HL-60 (cell line): ENCODE measurements around the gene HNF4A.

Experiments
- TF ChIP-seq, protein P1 (sequence below): IDR thresholded peaks from 2 replicates; pipeline ENCODE4 v1.6.1; 2012; ENCODE audit warnings: low read depth; ENCODE audit not compliant: insufficient replicate concordance
- TF ChIP-seq, protein P2 (sequence below): IDR thresholded peaks from one replicate; pipeline ENCODE4 v1.5.1; 2011; ENCODE audit warnings: low read length, control low read depth, inconsistent platforms; ENCODE audit not compliant: insufficient read depth

DNA sequence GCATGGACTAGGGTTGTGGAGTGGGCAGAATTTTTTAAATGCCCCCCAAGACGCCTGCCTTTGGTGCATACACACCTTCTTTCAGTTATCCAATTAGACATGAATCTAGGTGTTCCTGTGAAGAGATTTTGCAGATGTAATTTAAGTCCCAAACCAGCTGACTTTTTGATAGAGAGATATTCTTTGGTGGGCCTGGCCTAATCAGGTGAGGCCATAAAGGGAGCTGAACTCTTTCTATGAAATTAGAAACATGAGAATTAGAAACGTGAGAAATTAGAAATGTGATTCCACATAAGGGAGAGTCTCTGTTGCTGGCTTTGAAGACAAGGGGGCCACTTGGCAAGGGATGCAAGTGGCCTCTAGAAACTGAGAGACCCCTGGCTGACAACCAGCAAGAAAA is 83.8 kb downstream of the HNF4A start:
- TF ChIP-seq, protein P1, sequence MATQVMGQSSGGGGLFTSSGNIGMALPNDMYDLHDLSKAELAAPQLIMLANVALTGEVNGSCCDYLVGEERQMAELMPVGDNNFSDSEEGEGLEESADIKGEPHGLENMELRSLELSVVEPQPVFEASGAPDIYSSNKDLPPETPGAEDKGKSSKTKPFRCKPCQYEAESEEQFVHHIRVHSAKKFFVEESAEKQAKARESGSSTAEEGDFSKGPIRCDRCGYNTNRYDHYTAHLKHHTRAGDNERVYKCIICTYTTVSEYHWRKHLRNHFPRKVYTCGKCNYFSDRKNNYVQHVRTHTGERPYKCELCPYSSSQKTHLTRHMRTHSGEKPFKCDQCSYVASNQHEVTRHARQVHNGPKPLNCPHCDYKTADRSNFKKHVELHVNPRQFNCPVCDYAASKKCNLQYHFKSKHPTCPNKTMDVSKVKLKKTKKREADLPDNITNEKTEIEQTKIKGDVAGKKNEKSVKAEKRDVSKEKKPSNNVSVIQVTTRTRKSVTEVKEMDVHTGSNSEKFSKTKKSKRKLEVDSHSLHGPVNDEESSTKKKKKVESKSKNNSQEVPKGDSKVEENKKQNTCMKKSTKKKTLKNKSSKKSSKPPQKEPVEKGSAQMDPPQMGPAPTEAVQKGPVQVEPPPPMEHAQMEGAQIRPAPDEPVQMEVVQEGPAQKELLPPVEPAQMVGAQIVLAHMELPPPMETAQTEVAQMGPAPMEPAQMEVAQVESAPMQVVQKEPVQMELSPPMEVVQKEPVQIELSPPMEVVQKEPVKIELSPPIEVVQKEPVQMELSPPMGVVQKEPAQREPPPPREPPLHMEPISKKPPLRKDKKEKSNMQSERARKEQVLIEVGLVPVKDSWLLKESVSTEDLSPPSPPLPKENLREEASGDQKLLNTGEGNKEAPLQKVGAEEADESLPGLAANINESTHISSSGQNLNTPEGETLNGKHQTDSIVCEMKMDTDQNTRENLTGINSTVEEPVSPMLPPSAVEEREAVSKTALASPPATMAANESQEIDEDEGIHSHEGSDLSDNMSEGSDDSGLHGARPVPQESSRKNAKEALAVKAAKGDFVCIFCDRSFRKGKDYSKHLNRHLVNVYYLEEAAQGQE = no peak
- TF ChIP-seq, protein P2, sequence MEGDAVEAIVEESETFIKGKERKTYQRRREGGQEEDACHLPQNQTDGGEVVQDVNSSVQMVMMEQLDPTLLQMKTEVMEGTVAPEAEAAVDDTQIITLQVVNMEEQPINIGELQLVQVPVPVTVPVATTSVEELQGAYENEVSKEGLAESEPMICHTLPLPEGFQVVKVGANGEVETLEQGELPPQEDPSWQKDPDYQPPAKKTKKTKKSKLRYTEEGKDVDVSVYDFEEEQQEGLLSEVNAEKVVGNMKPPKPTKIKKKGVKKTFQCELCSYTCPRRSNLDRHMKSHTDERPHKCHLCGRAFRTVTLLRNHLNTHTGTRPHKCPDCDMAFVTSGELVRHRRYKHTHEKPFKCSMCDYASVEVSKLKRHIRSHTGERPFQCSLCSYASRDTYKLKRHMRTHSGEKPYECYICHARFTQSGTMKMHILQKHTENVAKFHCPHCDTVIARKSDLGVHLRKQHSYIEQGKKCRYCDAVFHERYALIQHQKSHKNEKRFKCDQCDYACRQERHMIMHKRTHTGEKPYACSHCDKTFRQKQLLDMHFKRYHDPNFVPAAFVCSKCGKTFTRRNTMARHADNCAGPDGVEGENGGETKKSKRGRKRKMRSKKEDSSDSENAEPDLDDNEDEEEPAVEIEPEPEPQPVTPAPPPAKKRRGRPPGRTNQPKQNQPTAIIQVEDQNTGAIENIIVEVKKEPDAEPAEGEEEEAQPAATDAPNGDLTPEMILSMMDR = no peak
